ENCODE results near the gene DAPK2.

The DAPK2 gene

DNA sequence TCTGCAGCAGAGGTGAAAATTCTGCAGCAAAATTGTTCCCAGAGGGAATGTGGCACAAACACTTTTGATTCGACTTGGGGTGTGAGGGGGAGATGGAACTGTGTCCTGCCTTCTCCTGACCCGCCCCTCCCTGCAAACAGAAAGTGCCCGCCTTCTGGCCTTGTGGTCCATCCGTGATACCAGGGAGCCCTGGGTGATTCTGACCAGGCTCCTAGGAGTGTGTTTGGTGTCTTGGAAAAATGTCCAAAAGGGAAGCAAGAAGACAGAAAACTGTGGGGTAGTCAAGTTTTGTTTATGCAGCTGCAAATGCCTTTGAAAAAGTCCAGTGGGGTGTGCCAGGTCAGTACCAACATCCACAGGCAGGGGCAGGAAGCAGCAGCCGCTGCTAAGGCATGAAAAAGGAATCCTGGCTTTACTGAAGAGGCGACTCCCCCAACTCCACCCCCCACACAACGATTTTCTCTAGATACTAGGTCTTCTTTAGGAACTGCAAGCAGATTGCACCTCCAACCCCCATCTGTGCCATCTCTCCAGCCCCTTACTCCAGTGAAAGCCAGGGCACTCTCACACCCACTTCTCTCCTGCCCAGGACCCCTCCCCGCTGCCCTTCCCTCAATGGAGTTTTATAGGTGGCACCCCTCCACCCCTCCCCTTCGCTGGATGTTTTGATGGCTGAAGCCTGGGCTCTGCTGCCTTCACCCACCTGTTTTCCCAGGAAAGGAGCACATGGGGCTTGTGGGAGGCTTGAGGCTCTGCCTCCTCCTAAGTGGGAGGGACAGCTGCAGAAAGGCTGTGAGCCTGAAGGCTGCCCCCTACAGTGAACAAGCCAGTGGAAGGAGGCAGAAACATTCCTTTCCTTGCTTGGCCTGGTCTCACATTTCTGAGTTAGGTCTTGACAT is 130.2 kb downstream of the DAPK2 start:
- H3K4me2 ChIP-seq (ENCODE audit: low read depth, low read length, poor library complexity, severe bottlenecking), result no peak overlapping the region
- no peaks in the 10 kb centered on the region for H3K36me3 ChIP-seq (ENCODE audit: insufficient read depth, low read length)
- no peaks in the 10 kb centered on the region for H3K79me2 ChIP-seq (ENCODE audit: insufficient read depth, low read length)
- H3K4me1 ChIP-seq (ENCODE audit: insufficient read depth, low read length, poor library complexity, severe bottlenecking), result peaks cover 14% of the 10 kb centered on the region
- no peaks in the 10 kb centered on the region for H3K9me3 ChIP-seq (ENCODE audit: insufficient read depth, low read depth, low read length)
- TF ChIP-seq EZH2phosphoT487 (IDR thresholded peaks at IDR 0.05; ENCODE audit: borderline replicate concordance), result no peak
- TF ChIP-seq, protein P1, sequence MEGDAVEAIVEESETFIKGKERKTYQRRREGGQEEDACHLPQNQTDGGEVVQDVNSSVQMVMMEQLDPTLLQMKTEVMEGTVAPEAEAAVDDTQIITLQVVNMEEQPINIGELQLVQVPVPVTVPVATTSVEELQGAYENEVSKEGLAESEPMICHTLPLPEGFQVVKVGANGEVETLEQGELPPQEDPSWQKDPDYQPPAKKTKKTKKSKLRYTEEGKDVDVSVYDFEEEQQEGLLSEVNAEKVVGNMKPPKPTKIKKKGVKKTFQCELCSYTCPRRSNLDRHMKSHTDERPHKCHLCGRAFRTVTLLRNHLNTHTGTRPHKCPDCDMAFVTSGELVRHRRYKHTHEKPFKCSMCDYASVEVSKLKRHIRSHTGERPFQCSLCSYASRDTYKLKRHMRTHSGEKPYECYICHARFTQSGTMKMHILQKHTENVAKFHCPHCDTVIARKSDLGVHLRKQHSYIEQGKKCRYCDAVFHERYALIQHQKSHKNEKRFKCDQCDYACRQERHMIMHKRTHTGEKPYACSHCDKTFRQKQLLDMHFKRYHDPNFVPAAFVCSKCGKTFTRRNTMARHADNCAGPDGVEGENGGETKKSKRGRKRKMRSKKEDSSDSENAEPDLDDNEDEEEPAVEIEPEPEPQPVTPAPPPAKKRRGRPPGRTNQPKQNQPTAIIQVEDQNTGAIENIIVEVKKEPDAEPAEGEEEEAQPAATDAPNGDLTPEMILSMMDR (conservative IDR thresholded peaks at IDR 0.05; ENCODE audit: low read length), result peak; percentile 56
- no peaks in the 10 kb centered on the region for H3K27me3 ChIP-seq (ENCODE audit: insufficient read depth, low read length, poor library complexity, severe bottlenecking)
- H3F3A ChIP-seq (ENCODE audit: low read depth), result no peaks in the 10 kb centered on the region
- no peak overlapping the region for H3K4me3 ChIP-seq (ENCODE audit: low read length, poor library complexity, severe bottlenecking)
- no peaks in the 10 kb centered on the region for H4K20me1 ChIP-seq (ENCODE audit: insufficient read depth, low read length, poor library complexity, severe bottlenecking)
- H3K9ac ChIP-seq (ENCODE audit: low read depth, low read length, poor library complexity, severe bottlenecking), result no peak overlapping the region
- peak overlapping the region; percentile 41; the same call in 1 of the 2 replicates for H2AFZ ChIP-seq (ENCODE audit: low read length)
- no peaks in the 10 kb centered on the region for H3K9me2 ChIP-seq (replicated peaks; ENCODE audit: low read depth, low read length)

DNA sequence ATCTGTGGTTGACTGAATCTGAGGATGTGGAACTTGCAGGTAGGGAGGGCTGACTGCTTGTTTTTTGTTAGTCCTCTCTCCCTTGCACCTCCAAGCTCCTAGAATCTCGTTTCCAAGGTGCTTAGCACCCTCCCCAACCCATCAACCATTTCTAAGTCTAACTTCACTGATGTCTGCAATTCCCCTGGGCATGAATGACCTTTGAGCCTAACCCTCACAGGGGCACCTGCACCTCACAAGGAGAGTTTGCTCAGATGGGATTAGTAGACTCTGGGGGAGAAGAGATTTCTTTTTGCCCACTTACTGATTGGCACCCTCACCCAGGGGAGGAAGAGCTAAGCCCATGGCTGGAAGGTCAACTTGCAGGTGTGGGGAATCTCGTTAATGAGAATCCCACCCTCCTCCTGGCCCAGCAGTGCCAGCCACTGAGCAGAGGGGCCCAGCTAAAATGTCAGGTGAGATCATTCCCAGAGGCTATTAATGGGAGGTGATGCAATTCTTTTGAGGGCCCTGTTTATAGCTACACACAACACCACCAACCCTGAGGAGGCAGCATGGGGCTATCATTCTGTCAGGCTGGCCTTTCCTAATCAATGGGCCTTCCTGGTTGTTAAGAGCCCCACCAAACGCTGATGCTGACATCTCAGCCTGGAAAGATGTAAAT is 130.9 kb downstream of the DAPK2 start:
- Histone ChIP-seq H3K9me3 (ENCODE audit: insufficient read depth, low read depth, low read length) (no peaks in the 10 kb centered on the region), H3K9ac (ENCODE audit: low read depth, low read length, poor library complexity, severe bottlenecking) (no peak overlapping the region), H3K79me2 (ENCODE audit: insufficient read depth, low read length) (no peaks in the 10 kb centered on the region), H4K20me1 (ENCODE audit: insufficient read depth, low read length, poor library complexity, severe bottlenecking) (no peaks in the 10 kb centered on the region), H3K9me2 (replicated peaks; ENCODE audit: low read depth, low read length) (no peaks in the 10 kb centered on the region), H3K4me3 (ENCODE audit: low read length, poor library complexity, severe bottlenecking) (no peak overlapping the region), H3K27me3 (ENCODE audit: insufficient read depth, low read length, poor library complexity, severe bottlenecking) (no peaks in the 10 kb centered on the region), H3K36me3 (ENCODE audit: insufficient read depth, low read length) (no peaks in the 10 kb centered on the region), H2AFZ (ENCODE audit: low read length) (no peak overlapping the region), H3K4me2 (ENCODE audit: low read depth, low read length, poor library complexity, severe bottlenecking) (no peak overlapping the region), H3F3A (ENCODE audit: low read depth) (no peaks in the 10 kb centered on the region), H3K4me1 (ENCODE audit: insufficient read depth, low read length, poor library complexity, severe bottlenecking) (peaks cover 10% of the 10 kb centered on the region)
- TF ChIP-seq, protein P1 (conservative IDR thresholded peaks at IDR 0.05; ENCODE audit: low read length), result no peak
- TF ChIP-seq EZH2phosphoT487 (IDR thresholded peaks at IDR 0.05; ENCODE audit: borderline replicate concordance), result no peak

DNA sequence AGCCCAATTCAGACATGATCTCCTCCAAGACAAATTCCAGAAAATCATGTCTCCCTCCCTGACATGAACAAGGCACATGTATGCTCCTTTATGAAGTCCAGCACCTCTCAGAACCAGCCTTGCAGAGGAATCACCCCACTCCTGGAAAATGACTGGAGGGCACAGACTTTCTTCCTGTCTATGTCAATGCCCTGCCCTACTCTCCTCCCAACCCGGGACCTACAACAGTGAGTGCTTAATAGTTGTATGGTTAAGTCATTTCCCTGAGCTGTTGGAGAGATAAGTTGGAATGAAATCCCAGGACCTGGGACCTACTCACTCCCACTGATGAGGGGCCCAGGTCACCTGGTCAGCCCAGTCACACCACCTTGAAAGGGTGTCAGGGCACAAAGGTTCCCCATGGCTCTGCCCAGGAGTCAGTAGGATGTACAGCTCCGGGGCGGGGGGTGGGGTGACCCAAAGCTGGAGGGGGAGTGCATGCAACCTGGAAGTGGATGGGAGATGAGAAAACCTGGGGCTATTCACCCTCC is 132.4 kb downstream of the DAPK2 start:
- no peaks in the 10 kb centered on the region for H3K79me2 ChIP-seq (ENCODE audit: insufficient read depth, low read length)
- H4K20me1 ChIP-seq (ENCODE audit: insufficient read depth, low read length, poor library complexity, severe bottlenecking), result no peaks in the 10 kb centered on the region
- H3K36me3 ChIP-seq (ENCODE audit: insufficient read depth, low read length), result no peaks in the 10 kb centered on the region
- peaks cover 8% of the 10 kb centered on the region for H3K4me1 ChIP-seq (ENCODE audit: insufficient read depth, low read length, poor library complexity, severe bottlenecking)
- no peak overlapping the region for H2AFZ ChIP-seq (ENCODE audit: low read length)
- no peak overlapping the region for H3K9ac ChIP-seq (ENCODE audit: low read depth, low read length, poor library complexity, severe bottlenecking)
- H3K9me2 ChIP-seq (replicated peaks; ENCODE audit: low read depth, low read length), result no peaks in the 10 kb centered on the region
- no peak for TF ChIP-seq EZH2phosphoT487 (IDR thresholded peaks at IDR 0.05; ENCODE audit: borderline replicate concordance)
- TF ChIP-seq, protein P1 (conservative IDR thresholded peaks at IDR 0.05; ENCODE audit: low read length), result no peak
- H3K27me3 ChIP-seq (ENCODE audit: insufficient read depth, low read length, poor library complexity, severe bottlenecking), result no peaks in the 10 kb centered on the region
- H3K9me3 ChIP-seq (ENCODE audit: insufficient read depth, low read depth, low read length), result no peaks in the 10 kb centered on the region
- H3K4me3 ChIP-seq (ENCODE audit: low read length, poor library complexity, severe bottlenecking), result no peak overlapping the region
- H3F3A ChIP-seq (ENCODE audit: low read depth), result no peaks in the 10 kb centered on the region
- H3K4me2 ChIP-seq (ENCODE audit: low read depth, low read length, poor library complexity, severe bottlenecking), result no peak overlapping the region

Measured in Loucy (cell line).